Activated gamma-delta T cell treated with anti-CD3 and anti-CD28 coated beads, Interleukin-2, amount 50 U/mL, for 16 hours (primary cell): ENCODE measurements around the gene ANKRD2.
"Not testable (repeated sequence)": the region's sequence is repeated elsewhere in the genome, so short reads cannot be mapped to it uniquely, and the experiment has no call there.

ENCODE experiments used
- DNase-seq: peaks from one replicate; pipeline ENCODE4 v3.0.0-alpha.2; 2020; ENCODE audit warnings: low read depth

ANKRD2 gene

DNA sequence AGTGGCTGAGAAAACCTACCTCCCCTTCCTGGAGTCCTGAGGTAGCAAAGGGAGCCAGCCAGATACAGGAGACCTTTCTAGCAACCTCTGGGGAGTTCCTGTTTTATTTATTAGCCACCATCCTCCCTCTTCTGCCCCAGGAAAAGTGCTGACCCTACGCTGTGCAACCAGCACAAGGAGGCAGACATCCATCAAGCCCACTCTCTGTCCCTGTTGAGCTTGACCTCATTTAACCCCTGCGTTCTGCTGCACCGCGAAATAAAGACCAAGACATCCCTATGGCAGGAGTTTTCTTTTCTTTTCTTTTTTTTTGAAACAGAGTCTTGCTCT, 25.3 kb upstream of the ANKRD2 start:
- DNase-seq: no peak

DNA sequence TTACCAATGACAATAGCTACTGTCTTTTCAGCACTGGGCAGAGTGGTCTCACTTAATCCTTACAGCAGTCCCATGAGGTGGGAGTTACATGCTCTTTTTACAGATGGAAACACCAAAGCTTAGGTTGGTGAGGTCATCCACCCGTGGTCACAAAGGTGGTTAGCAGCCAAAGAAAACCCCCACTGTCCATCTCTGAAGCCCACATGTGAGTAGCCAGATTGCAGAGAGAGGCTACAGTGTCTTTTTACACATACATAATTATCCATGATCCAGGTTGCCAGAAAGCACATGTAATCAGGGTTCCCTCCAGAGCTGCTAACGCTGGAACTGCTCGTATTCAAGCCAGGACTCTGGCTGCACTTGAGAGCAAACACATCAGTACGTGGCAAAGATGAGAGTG, 24.6 kb upstream of the ANKRD2 start:
- DNase-seq: no peak

DNA sequence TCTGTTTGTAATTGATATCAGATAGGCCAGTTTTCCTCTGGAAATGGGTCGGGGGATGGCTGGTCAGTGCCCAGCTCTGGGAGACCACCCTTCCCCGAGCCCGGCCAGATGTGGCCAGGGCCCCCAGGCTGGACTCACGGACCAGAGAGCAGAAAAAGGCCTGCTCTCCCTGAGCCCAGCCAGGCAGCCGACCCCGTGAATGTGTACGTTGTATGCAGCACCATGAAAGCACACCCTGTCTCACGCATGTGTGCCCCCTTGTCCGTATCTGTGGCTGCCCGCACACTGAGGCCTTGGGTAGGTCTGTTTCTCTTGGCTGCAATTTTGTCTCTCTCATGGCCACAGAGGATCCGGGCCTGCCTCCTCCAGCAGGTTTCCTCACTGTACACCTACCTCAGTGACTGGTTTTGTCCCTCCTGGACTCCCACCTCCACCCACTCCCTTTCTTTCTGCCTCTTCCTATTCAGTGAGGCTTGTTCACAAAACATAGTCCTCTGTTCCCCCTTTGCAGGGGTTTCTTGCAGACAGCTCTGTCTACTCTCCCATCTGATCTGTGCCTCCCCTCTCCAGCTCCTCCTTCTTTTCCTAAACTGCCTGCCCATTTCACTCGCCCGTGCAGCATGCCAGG, 23.6 kb upstream of the ANKRD2 start:
- no peak for DNase-seq

DNA sequence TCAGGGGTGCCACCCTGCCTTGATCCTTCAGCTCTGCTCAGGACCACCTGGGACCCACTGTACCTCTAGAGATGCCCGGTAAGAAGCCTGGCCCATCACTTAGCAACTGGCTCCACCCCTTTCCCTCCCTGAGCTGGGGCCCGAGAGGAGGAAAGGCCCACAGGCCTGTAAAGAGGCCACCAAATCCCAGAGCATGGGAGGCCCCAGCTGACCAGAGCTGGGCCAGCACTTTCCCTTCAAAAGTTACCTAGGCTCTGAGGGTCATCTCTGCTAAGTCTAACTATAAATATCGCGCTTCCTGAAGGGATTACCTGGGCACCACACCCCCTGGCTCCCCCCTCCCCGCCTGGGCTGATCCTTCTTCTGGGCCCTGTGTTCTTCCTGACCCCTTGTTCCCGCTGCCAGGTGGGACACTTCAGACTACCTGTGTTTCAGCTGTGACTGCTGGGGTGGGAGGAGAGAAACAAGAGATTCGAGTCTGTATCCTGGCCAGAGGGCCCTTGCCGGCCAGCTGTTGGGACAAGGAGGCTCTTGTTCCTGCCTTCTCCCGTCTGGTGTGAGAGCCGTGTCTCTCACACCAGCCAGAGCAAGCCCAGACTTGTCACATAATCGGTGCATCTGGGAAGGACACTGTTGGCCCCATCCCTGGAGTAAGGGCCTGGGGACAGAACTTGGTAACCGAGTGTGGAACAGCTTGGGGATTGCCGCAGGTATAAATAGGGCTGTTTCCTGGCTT, 22.8 kb upstream of the ANKRD2 start:
- DNase-seq: no peak

DNA sequence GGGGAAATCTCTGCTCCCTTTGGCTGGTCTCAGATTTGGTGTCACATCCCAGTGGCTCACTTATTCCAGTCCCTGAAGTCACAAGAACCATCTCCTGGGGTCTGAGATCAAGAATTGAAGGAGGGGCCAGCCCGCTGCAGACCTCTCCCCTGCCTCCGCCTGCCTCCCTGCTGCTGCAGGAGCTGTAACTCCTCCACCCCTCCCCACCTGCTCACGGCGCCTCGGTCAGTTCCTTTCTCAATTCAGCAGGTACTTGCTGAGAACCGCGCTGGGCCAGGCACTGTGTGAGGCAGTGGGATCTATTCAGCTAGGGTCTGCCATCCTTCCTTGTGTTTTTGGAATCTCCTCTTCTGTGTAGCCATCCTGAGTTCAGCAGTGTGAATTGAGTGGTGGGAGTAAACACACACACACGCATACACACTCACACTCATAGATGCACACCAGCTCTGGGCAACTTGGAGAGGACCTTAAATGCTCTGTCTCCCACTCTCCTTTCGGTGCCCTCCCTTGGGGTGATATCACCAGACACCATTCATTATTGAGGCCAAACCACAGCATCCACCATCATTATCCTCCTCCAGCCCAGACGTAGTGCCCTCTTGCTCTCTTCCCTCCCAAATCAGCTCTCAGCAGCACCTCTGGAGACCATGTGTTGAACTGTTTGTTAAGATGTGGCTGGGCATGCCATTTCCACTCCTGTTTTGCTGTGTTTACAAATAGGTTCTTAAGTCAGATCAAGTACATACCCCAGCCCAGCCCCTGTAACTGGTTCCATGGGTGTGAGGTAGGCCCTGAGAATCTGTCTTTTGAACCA, 22.0 kb upstream of the ANKRD2 start:
- no peak for DNase-seq

DNA sequence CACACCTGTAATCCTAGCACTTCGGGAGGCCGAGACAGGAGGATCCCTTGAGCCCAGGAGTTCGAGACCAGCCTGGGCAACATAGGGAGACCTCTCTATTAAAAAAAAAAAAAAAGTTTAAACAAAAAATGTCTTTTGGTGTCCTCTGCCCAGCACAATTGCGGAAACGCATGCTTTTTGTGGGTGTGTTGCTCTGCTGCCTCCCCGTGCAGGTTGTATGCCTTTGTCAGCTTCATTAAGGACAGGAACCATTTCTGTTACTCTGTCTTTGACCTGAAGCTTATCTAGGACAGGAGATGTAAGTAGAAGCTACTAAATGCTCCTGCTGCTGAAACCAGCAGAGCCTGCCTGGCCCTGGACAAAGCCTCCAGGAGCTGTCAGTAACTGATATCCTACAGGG, 21.3 kb upstream of the ANKRD2 start:
- no peak for DNase-seq

DNA sequence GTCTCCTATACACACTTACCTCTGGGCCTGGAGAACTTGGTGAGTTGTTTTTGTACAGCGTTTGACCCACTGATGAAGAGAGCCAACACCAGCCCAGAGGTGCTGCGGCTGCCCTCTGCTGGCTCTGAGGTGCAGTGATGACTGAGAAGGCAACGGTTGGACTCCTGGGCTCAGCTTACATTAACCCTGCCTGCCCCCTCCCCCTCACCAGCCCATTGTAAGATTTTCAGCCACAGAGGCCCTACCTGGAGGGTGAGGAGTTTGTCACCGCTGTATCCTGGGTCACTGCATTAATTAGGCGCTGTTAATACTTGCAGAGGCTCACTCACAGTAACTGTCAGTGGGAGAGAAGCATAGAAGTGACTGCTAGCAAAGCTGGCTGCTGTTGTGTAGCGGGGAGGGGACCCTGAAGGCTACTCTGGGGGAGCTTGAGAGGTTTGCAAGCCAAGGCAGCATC, 19.0 kb upstream of the ANKRD2 start:
- DNase-seq: peak; percentile 32

DNA sequence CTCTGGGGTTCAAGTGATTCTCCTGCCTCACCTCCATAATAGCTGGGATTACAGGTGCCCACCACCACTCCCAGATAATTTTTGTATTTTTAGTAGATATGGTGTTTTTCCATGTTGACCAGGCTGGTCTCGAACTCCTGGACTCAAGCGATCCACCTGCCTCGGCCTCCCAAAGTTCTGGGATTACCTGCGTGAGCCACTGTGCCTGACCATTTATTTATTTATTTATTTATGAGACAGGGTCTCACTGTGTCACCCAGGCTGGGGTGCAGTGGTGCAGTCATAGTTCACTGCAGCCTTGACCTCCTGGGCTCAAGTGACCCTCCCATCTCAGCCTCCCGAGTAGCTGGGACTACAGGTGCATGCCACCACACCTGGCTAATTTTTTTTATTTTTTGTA, 18.2 kb upstream of the ANKRD2 start:
- not testable (repeated sequence) for DNase-seq

DNA sequence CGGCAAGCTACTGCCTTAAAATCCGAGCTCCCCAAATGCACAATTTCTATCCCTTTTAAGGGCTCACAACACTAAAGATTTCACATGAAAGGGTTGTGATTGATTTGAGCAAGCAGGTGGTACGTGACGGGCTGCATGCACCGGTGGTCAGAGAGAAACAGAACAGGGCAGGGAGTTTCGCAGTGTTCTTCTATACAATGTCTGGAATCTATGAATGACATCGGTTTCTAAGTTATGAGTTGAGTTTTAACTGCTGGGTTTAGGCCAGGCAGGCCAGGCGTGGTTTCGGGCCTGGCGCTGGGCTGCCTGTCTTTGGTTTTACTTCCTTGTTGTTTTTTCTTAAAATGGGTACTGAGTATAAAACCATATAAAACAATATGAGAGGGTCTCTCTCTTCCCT, 17.0 kb upstream of the ANKRD2 start:
- not testable (repeated sequence) for DNase-seq

DNA sequence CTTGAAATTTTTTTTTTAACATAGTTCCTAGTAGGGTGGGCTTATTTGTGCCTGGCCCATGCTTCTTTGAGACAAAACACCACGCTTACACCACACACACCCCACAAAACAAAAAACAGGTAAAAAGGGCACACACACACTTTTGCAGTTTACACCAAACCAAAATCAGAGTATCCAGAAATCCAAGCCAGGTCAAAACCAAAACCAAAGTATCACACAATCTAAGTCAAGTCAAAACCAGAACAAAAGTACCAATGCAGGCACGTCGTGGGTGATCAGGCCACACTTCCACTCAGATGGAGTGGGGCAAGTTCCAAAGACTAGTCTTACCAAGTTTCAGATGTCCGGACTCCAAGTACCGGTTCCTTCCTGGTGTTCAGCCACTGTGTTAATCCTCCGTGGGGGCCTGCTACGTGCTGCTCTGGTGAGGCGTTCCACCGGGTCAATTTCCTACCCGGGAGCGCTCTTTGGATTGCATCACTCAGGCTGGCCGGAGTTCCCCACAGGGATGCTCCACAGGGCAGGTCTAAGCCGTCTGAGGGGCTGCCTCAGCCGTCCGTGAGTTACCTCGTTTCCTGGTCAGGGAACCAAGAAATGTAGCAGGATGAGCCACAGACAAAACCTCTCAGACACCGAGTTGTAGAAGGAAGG, 11.7 kb upstream of the ANKRD2 start:
- not testable (repeated sequence) for DNase-seq

DNA sequence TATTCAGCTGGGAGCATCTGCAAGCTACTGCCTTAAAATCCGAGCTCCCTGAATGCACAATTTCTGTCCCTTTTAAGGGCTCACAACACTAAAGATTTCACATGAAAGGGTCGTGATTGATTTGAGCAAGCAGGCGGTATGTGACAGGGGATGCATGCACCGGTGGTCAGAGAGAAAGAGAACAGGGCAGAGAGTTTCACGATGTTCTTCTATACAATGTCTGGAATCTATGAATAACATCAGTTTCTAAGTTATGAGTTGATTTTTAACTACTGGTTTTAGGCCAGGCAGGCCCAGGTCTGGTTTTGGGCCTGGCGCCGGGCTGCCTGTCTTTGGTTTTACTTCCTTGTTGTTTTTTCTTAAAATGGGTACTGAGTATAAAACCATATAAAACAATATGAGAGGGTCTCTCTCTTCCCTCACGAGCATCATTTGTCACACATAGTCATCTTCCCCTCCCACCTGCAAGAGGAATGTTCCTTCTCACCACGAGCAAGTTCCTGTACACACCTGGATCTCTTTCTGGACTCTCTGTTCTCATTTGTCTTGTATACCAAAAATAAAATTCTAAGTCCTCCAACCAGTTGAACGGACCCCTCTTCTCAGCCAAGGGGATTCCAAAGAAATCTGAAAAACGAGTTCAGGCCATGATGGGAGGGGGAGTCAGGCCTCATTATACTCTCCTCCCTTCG, 11.0 kb upstream of the ANKRD2 start:
- DNase-seq: not testable (repeated sequence)

DNA sequence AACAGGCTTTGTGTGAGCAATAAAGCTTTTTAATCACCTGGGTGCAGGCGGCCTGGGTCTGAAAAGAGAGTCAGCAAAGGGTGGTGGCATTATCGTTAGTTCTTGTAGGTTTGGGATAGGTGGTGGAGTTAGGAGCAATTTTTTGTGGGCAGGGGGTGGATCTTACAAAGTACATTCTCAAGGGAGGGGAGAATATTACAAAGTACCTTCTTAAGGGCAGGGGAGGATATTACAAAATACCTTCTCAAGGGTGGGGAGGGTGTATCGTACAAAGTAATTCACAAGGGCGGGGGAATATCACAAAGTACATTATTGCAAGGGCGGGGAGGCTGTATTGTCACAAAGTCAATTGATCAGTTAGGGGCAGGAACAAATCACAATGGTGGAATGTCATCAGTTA, 10.2 kb upstream of the ANKRD2 start:
- DNase-seq: not testable (repeated sequence)

DNA sequence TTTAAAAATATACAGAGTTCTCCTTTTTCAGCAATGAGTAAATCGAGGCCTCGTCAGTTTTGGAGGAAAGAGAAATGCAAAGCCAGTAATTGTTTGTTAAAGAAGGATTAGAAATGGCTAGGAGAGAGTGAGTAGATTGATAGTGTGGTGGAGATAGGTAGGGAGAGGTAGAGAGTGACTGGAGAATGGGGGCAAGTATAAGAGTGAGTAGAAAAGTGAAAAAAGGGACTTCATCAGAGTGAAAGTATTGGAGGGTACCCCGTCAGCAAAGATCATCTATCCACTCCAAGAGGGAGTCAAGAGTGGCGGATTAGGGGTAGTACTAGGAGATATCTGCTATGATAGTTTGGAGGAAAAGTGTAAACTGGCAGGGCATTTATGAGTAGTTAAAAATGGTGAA, 9.2 kb upstream of the ANKRD2 start:
- DNase-seq: no peak

DNA sequence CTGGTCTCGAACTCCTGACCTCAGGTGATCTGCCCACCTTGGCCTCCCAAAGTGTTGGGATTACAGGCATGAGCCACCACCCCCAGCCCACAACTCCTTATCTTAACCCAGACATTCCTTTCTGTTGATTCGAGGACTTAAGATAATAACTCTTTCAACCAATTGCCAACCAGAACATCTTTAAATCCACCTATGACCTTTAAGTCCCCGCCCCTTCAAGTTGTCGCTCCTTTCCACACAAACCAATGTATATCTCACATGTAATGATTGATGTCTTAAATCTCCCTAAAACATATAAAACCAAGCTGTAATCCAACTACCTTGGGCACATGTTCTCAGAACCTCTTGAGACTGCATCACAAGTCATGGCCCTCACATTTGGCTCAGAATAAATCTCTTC, 7.8 kb upstream of the ANKRD2 start:
- DNase-seq: no peak

DNA sequence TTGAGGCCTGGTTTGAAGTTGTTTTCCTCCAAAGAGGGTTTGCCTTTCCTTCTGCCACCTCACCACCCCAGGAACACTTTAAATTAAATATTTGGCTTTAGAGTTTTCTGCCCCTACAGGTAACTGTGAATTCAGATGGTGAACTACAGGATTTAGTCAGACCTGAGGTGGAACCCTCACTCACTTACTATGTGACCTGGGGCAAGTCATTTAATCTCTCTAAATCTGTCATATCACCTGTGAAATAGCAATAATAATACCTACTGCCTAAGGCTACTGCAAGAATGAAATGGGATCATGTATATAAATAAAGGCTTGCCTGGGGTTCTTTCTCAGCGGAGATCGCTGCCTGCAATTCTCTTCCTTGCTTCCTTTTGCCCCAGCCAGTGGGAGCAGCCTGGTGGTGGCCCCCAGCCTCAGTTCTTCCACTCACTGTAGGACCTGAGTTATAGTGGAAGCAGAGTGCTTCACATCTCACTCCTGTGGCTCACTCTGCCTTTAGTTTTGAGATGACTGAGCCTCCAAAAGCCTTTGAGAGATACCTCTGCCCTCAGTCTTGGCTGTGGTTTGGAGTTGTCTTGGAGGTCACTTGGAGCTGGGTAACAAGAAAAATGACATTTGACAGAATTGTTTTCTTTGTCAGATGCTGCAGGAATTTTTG, 6.1 kb upstream of the ANKRD2 start:
- no peak for DNase-seq

DNA sequence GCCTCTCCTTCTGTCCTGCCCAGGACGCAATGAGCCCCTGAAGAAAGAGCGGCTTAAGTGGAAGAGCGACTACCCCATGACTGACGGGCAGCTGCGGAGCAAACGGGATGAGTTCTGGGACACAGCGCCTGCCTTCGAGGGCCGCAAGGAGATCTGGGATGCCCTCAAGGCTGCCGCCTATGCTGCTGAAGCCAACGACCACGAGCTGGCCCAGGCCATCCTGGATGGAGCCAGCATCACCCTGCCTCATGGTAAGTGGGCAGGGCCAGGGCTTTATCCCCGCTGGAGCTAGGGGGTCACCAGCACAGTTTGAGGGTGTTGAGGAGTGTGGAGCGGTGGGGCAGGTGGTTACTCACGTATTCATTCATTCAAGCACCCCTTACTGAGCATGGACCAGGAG, 4.7 kb upstream of the ANKRD2 start:
- no peak for DNase-seq

DNA sequence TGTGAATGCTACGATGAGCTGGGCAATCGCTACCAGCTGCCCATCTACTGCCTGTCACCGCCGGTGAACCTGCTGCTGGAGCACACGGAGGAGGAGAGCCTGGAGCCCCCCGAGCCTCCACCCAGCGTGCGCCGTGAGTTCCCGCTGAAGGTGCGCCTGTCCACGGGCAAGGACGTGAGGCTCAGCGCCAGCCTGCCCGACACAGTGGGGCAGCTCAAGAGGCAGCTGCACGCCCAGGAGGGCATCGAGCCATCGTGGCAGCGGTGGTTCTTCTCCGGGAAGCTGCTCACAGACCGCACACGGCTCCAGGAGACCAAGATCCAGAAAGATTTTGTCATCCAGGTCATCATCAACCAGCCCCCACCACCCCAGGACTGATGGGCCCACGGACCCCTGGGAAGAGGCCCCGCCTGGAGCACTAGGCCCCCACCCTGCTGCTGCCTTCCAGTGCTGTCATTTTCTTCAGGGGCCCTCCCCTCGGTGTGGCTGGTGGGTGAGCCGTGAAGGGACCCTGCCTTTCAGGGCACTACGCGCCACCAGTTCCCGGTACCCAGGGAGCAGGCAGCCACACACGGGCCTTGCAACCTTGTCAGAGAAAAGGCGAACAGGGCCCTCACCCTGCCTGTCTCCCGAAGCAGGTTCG, 2.3 kb upstream of the ANKRD2 start:
- DNase-seq: no peak

DNA sequence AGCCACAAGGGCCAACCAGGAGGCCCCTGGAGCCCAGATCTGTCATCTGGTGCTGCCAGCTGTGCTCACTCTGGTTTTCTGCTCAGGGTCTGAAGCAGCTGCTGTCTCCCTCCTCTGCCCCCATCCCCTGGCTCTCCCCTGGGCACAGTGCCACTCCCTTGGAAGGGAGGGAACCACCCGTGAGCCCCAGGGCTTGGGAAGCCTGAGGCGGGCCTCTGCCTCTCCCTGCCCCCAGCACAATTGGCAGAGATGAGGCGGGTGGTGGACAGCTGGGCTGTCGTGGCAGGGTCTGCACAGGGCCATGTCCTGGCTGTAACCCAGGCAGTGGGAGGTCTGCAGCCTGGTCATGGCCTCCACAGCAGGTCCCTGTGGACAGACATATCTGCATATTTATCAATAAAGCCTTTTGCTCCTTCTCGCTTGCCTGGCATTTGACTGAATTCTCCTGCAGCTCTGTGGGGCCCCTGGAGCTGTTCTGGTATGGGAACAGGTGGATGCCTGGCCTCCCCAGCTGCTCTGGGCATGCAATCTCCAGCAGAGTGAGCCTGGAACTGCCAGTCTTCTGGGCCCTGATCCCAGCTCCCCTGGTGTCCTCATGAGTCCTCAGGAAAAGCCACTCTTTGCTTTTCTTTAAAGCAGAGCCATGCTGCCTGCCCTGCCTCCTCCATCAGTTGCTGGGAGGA, 1.6 kb upstream of the ANKRD2 start:
- no peak for DNase-seq

DNA sequence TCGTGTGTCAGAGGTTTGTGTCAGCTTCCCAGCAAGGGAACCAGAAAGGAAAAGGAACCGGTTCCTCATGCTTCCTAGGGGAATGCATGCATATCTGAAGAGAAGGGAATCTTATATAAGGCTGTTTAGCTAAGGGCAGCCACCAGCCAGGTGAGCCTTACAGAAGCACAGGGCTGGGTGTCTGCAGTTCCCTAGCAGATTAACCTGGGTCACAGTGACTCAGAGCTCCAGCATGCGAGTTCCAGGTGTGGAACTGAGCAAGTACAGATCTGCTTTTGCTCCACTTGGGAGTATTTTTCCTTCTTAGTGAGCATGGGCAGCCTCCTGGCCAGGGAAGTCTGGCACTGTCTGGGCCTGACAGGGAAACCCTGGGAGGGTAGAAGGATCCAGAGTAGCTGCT, 957 bp upstream of the ANKRD2 start:
- DNase-seq: no peak

DNA sequence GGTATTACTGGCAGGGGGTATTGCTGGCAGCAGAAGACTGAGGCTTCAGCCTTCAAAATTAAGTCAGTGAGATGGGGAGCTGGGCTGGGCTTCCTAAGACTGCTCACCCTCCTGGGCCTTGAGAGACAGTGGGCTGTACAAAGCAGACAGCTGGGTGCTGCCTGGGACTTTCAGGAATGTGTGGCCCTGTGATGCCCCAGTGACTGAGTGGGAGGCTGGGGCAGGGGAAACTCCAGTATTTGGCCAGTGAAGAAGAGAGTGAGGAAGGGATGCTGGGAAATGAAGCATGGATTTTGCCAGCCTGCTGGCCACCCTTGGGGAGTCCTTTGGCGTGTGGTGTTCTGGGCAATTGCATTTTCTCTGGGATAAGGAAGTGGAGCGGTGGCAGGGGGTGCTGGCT, 442 bp downstream of the ANKRD2 start:
- no peak for DNase-seq
